Lower leg skin (tissue), 4 donors: ENCODE results near the gene LILRB2. TPM values are rescaled to one million over a fixed set of nuclear protein-coding genes. Genes with fewer than 3 reads are reported as not detected.
"Not testable (repeated sequence)": the region's sequence is repeated elsewhere in the genome, so short reads cannot be mapped to it uniquely, and the experiment has no call there.

Source experiments
- DNase-seq, 2 donors: peaks; one replicate each; pipeline ENCODE4 v3.0.0-alpha.2; 2019; ENCODE audit warnings: low spot score in 2 of 2
- H3K4me3 ChIP-seq: fragments of 200-600 bp; sonication (generic); 2 replicates; pipeline ENCODE4 v1.5.1; 2017; ENCODE audit warnings: mild to moderate bottlenecking, low read depth; ENCODE audit not compliant: poor library complexity, severe bottlenecking
- CTCF ChIP-seq, 3 donors: fragments of 450-650 bp; IDR thresholded peaks; one replicate each; pipeline ENCODE4 v1.5.1; 2016; ENCODE audit warnings: antibody characterized with exemption in 3 of 3, mild to moderate bottlenecking in 3 of 3, moderate library complexity in 2 of 3
- POLR2A ChIP-seq, 2 donors: fragments of 450-650 bp; IDR thresholded peaks; one replicate each; pipeline ENCODE4 v1.6.1; 2016 to 2017; ENCODE audit warnings: antibody characterized with exemption in 2 of 2, mild to moderate bottlenecking in 1 of 2, moderate library complexity in 1 of 2
- WGBS, 2 donors: methylation state at CpG; one replicate each; pipeline ENCODE4 v1.1.5; 2018; 5-methylcytosine and 5-hydroxymethylcytosine counted together
- intact Hi-C: fragments of 100-400 bp; cut with DNase I; formaldehyde crosslinking; loops from one replicate; pipeline ENCODE4 v1.15.0; 2023; ENCODE audit warnings: low total_unique reads
- total RNA-seq, 4 donors: library from RNA; depleted of rRNA; stranded (reverse); fragments of >200 nt; gene quantifications; one replicate each; pipeline ENCODE4 v1.1.0, GENCODE V29; 2016

The LILRB2 gene
- total RNA-seq, 4 donors from 2014 or later, result 0.78 to 1.6 (median 1.1) TPM

- no peak overlapping the region for H3K4me3 ChIP-seq
- WGBS, 2 donors, result 55 to 56% methylated on average over 2 to 3 of the region's 4 CpGs
- intact Hi-C loops, result no loop called here
- DNase-seq, result peak in 1 of 2 donors; percentile 43
- TF ChIP-seq POLR2A (IDR thresholded peaks at IDR 0.05), result no peak
- no peak for TF ChIP-seq CTCF (IDR thresholded peaks at IDR 0.05)
These were observed 17.6 kb upstream of the LILRB2 start for GRCh38 chr19:54298357-54299125.

GRCh38 chr19:54297759-54298305, 16.9 kb upstream of the LILRB2 start:
- intact Hi-C loops, result no loop called here
- TF ChIP-seq POLR2A (IDR thresholded peaks at IDR 0.05) (no peak), CTCF (IDR thresholded peaks at IDR 0.05) (no peak)
- peak in 1 of 2 donors; percentile 52 for DNase-seq
- 26 to 49% methylated on average over 5 to 7 of the region's 7 CpGs for WGBS, 2 donors
- no peak overlapping the region for H3K4me3 ChIP-seq

GRCh38 chr19:54294539-54294938, 13.6 kb upstream of the LILRB2 start:
- DNase-seq, result peak in 1 of 2 donors; percentile 28
- H3K4me3 ChIP-seq, result no peak overlapping the region
- intact Hi-C loops, result no loop called here
- 82 to 84% methylated on average over 6 of the region's 6 CpGs for WGBS, 2 donors
- TF ChIP-seq CTCF (IDR thresholded peaks at IDR 0.05) (no peak), POLR2A (IDR thresholded peaks at IDR 0.05) (no peak)

GRCh38 chr19:54289160-54289559, 8.2 kb upstream of the LILRB2 start:
- WGBS, 2 donors, result 49 to 58% methylated on average over 5 to 8 of the region's 8 CpGs
- intact Hi-C loops, DNase-seq, H3K4me3 ChIP-seq: not testable (repeated sequence)

- intact Hi-C loops, result no loop called here
- 37 to 41% methylated on average over 4 of the region's 4 CpGs for WGBS, 2 donors
- H3K4me3 ChIP-seq, result no peak overlapping the region
- TF ChIP-seq POLR2A (IDR thresholded peaks at IDR 0.05) (no peak), CTCF (IDR thresholded peaks at IDR 0.05) (no peak)
- no peak for DNase-seq
These were observed 6.5 kb upstream of the LILRB2 start for GRCh38 chr19:54287456-54287855.

GRCh38 chr19:54286283-54286682, 5.4 kb upstream of the LILRB2 start:
- H3K4me3 ChIP-seq, intact Hi-C loops: not testable (repeated sequence)
- peak in 1 of 2 donors; percentile 32 for DNase-seq
- 40 to 71% methylated on average over 1 to 8 of the region's 10 CpGs for WGBS, 2 donors

GRCh38 chr19:54285427-54286056, 4.6 kb upstream of the LILRB2 start:
- H3K4me3 ChIP-seq, intact Hi-C loops: not testable (repeated sequence)
- peak in 1 of 2 donors; percentile 66 for DNase-seq
- 65 to 71% methylated on average over 12 of the region's 12 CpGs for WGBS, 2 donors
